Measurements from ENCODE around the gene CCHCR1. TPM values are rescaled to one million over a fixed set of nuclear protein-coding genes. Genes with fewer than 3 reads are reported as not detected.

CCHCR1 gene
- polyA plus RNA-seq, 1 donor (not counting 4 experiments of a cell fraction or from before 2014, with no cell fraction given) = 7.5 TPM

DNA sequence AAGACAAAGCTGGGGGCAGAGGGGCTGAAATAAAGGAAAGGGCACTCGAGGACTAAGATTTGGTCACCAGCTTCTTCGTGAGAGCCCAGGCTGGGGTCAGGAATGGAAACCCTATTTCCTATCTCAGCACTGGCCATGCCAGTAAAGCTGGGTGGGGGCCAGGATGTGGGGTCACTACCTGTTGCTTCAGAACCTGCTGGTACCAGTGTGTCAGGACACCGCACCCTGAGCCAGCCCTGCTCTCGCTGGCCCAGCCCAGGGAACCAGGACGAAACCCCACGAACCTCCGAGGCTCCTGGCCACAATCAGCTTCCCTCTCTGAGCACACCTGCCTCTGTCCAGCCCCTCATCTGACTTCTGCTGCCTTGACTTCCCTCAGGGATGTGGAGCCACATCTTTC, 39.4 kb downstream of the CCHCR1 start:
- Histone ChIP-seq H3K9ac (ENCODE audit: control insufficient read depth, extremely low read depth, insufficient read depth, low read length) (no peak overlapping the region), H3K4me3 (ENCODE audit: control insufficient read depth in 2 of 3, extremely low read depth in 1 of 3, insufficient read depth in 2 of 3, low read depth in 1 of 3, low read length in 3 of 3) (no peak overlapping the region), H3K9me1 (ENCODE audit: control insufficient read depth, extremely low read depth, insufficient read depth, low read length) (no peaks in the 10 kb centered on the region), H3K9me3 (ENCODE audit: control insufficient read depth, low read depth, low read length) (no peaks in the 10 kb centered on the region), H3K27ac (ENCODE audit: control insufficient read depth, insufficient read depth, low read length) (no peak overlapping the region), H3K4me2 (ENCODE audit: control insufficient read depth, extremely low read depth, insufficient read depth, low read depth, low read length) (no peak overlapping the region), H4K20me1 (ENCODE audit: control insufficient read depth, extremely low read depth, insufficient read depth, low read length) (no peaks in the 10 kb centered on the region), H3K79me2 (ENCODE audit: control insufficient read depth, insufficient read depth, low read length) (peaks cover 35% of the 10 kb centered on the region), H2AFZ (ENCODE audit: control insufficient read depth, low read length) (no peak overlapping the region), H3K27me3 (ENCODE audit: control insufficient read depth, extremely low read depth, insufficient read depth, low read length) (no peaks in the 10 kb centered on the region), H3K4me1 (ENCODE audit: control insufficient read depth, extremely low read depth, insufficient read depth, low read length) (peaks cover 48% of the 10 kb centered on the region), H3K36me3 (ENCODE audit: control insufficient read depth in 2 of 2, extremely low read depth in 1 of 2, insufficient read depth in 2 of 2, low read length in 2 of 2) (peaks cover 8 to 10% of the 10 kb centered on the region in 2 experiments)
- FAIRE-seq (no peak), DNase-seq (ENCODE audit: low read depth, low spot score) (no peak)
- dilution Hi-C loops (cut with MboI; ENCODE audit: extremely low pct_ligation_motif_present, low sequenced_read_pairs) = no loop called here
- no peak for TF ChIP-seq EZH2 (IDR thresholded peaks at IDR 0.05; ENCODE audit: low read length)
- TF ChIP-seq, protein P1, sequence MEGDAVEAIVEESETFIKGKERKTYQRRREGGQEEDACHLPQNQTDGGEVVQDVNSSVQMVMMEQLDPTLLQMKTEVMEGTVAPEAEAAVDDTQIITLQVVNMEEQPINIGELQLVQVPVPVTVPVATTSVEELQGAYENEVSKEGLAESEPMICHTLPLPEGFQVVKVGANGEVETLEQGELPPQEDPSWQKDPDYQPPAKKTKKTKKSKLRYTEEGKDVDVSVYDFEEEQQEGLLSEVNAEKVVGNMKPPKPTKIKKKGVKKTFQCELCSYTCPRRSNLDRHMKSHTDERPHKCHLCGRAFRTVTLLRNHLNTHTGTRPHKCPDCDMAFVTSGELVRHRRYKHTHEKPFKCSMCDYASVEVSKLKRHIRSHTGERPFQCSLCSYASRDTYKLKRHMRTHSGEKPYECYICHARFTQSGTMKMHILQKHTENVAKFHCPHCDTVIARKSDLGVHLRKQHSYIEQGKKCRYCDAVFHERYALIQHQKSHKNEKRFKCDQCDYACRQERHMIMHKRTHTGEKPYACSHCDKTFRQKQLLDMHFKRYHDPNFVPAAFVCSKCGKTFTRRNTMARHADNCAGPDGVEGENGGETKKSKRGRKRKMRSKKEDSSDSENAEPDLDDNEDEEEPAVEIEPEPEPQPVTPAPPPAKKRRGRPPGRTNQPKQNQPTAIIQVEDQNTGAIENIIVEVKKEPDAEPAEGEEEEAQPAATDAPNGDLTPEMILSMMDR (optimal IDR thresholded peaks at IDR 0.05 in 1 of 3, IDR thresholded peaks at IDR 0.05 in 1 of 3, conservative IDR thresholded peaks at IDR 0.05 in 1 of 3; ENCODE audit: extremely low read depth in 1 of 3, insufficient read depth in 2 of 3, low read length in 3 of 3) = no peak

DNA sequence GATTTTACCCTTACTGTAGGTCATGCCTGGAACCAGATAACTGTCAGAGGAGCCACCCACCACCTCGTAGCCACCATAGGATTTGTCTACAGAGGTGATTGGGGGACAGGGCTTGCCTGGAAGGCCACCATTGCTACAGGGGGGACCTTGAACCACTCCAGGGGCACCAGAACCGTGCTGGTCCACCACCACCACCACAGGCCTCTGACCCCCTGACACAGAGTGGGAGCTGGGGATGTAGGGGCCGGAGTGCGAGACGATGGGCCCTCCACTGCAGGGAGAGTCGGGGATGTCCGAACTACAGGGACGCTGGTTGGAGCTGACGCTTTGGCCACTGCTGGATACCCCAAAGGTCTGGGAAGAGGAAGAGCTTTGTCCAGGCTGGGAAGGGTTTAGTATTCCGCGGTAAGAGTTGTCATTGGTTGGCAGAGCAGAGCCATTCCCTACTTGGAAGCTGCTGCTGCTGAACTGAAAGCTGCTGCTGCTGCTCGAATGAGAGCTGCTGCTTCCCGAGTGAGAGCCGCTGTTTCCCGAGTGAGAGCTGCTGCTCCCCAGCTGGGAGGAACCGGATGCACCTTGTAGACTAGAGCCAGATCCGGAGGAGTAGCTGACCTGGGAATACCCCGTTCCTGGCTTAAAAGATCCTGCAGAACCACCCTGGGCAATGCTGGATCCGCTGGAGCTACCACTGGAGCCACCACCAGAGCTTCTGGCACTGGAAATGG, 40.8 kb downstream of the CCHCR1 start:
- Histone ChIP-seq H4K20me1 (ENCODE audit: control insufficient read depth, extremely low read depth, insufficient read depth, low read length) (no peaks in the 10 kb centered on the region), H3K9me1 (ENCODE audit: control insufficient read depth, extremely low read depth, insufficient read depth, low read length) (no peaks in the 10 kb centered on the region), H2AFZ (ENCODE audit: control insufficient read depth, low read length) (no peak overlapping the region), H3K36me3 (ENCODE audit: control insufficient read depth in 2 of 2, extremely low read depth in 1 of 2, insufficient read depth in 2 of 2, low read length in 2 of 2) (peaks cover 8 to 10% of the 10 kb centered on the region in 2 experiments), H3K9ac (ENCODE audit: control insufficient read depth, extremely low read depth, insufficient read depth, low read length) (peak overlapping the region; percentile 33), H3K9me3 (ENCODE audit: control insufficient read depth, low read depth, low read length) (no peaks in the 10 kb centered on the region), H3K27ac (ENCODE audit: control insufficient read depth, insufficient read depth, low read length) (no peak overlapping the region), H3K4me2 (ENCODE audit: control insufficient read depth, extremely low read depth, insufficient read depth, low read depth, low read length) (peak overlapping the region; percentile 99), H3K79me2 (ENCODE audit: control insufficient read depth, insufficient read depth, low read length) (peaks cover 35% of the 10 kb centered on the region), H3K4me3 (ENCODE audit: control insufficient read depth in 2 of 3, extremely low read depth in 1 of 3, insufficient read depth in 2 of 3, low read depth in 1 of 3, low read length in 3 of 3) (peak overlapping the region; percentile 26 to 56 (median 46)), H3K27me3 (ENCODE audit: control insufficient read depth, extremely low read depth, insufficient read depth, low read length) (no peaks in the 10 kb centered on the region), H3K4me1 (ENCODE audit: control insufficient read depth, extremely low read depth, insufficient read depth, low read length) (peaks cover 38% of the 10 kb centered on the region)
- TF ChIP-seq EZH2 (IDR thresholded peaks at IDR 0.05; ENCODE audit: low read length) = no peak
- TF ChIP-seq, protein P1 (optimal IDR thresholded peaks at IDR 0.05 in 1 of 3, IDR thresholded peaks at IDR 0.05 in 1 of 3, conservative IDR thresholded peaks at IDR 0.05 in 1 of 3; ENCODE audit: extremely low read depth in 1 of 3, insufficient read depth in 2 of 3, low read length in 3 of 3) = no peak
- dilution Hi-C loops (cut with MboI; ENCODE audit: extremely low pct_ligation_motif_present, low sequenced_read_pairs) = no loop called here
- no peak for DNase-seq (ENCODE audit: low read depth, low spot score)
- FAIRE-seq = no peak

Measured in keratinocyte (primary cell).